Tibial nerve (tissue), 4 donors: ENCODE measurements around the gene SFXN1. TPM values are rescaled to one million over a fixed set of nuclear protein-coding genes. Genes with fewer than 3 reads are reported as not detected.

ENCODE experiments used
- DNase-seq, 2 donors: peaks; one replicate each; pipeline ENCODE4 v3.0.0-alpha.2; 2019; ENCODE audit warnings: low spot score in 2 of 2
- H3K27ac ChIP-seq, 4 donors: fragments of 200-600 bp; sonication (generic) in 3 of 4; one replicate each; pipeline ENCODE4 v1.5.1; 2017 to 2019; ENCODE audit warnings: mild to moderate bottlenecking in 1 of 4
- H3K27me3 ChIP-seq, 2 donors: fragments of 200-600 bp; sonication (generic) in 1 of 2; one replicate each; pipeline versions ENCODE4 v1.5.1 to v1.6.0; 2017 to 2019
- H3K36me3 ChIP-seq, 3 donors: fragments of 200-600 bp; sonication (generic); one replicate each; pipeline ENCODE4 v1.5.1; 2018 to 2019
- H3K4me1 ChIP-seq, 4 donors: fragments of 200-600 bp; sonication (generic) in 3 of 4; one replicate each; pipeline ENCODE4 v1.5.1; 2017 to 2019
- H3K4me3 ChIP-seq, 4 donors: fragments of 200-600 bp; sonication (generic) in 3 of 4; one replicate each; pipeline ENCODE4 v1.5.1; 2017 to 2019; ENCODE audit warnings: mild to moderate bottlenecking in 1 of 4, moderate library complexity in 1 of 4
- H3K9me3 ChIP-seq, 4 donors: fragments of 200-600 bp; sonication (generic) in 3 of 4; one replicate each; pipeline ENCODE4 v1.5.1; 2017 to 2019
- CTCF ChIP-seq, 5 experiments: fragments of 200-600 bp in 3 of 5; fragments of 450-650 bp in 2 of 5; sonication (generic) in 3 of 5; IDR thresholded peaks; one replicate each; pipeline ENCODE4 v1.5.1; 2016 to 2019; ENCODE audit warnings: antibody characterized with exemption in 5 of 5, mild to moderate bottlenecking in 3 of 5, moderate library complexity in 2 of 5
- EP300 ChIP-seq, 2 donors: sonication (generic); formaldehyde crosslinking; IDR thresholded peaks; one replicate each; pipeline ENCODE4 v1.6.1; 2017; ENCODE audit warnings: antibody characterized with exemption in 2 of 2, mild to moderate bottlenecking in 1 of 2
- POLR2A ChIP-seq, 2 donors: fragments of 450-650 bp; IDR thresholded peaks; one replicate each; pipeline ENCODE4 v1.6.1; 2017; ENCODE audit warnings: antibody characterized with exemption in 2 of 2, mild to moderate bottlenecking in 2 of 2, moderate library complexity in 2 of 2
- WGBS, 2 donors: methylation state at CpG; one replicate each; pipeline ENCODE4 v1.1.5; 2018; 5-methylcytosine and 5-hydroxymethylcytosine counted together
- total RNA-seq, 4 donors: library from RNA; depleted of rRNA; stranded (reverse); fragments of >200 nt; gene quantifications; one replicate each; pipeline ENCODE4 v1.1.0, GENCODE V29; 2016

SFXN1 gene
- total RNA-seq, 4 donors from 2014 or later, result 14.4 to 26.9 (median 19.0) TPM

GRCh38 chr5:175513297-175513696 lies 34.9 kb downstream of the SFXN1 start:
- DNase-seq, result no peak
- WGBS, 2 donors, result 94 to 96% methylated on average over 13 of the region's 13 CpGs
- no peak overlapping the region for H3K27ac ChIP-seq
- H3K27me3 ChIP-seq, result no peaks in the 10 kb centered on the region
- peaks cover 0 to 91% (median 32%) of the 10 kb centered on the region in 3 donors for H3K36me3 ChIP-seq
- no peaks in the 10 kb centered on the region for H3K4me1 ChIP-seq
- H3K4me3 ChIP-seq, result no peak overlapping the region
- TF ChIP-seq POLR2A (IDR thresholded peaks at IDR 0.05), result no peak
- no peak for TF ChIP-seq CTCF (IDR thresholded peaks at IDR 0.05)
- TF ChIP-seq EP300 (IDR thresholded peaks at IDR 0.05), result no peak
- H3K9me3 ChIP-seq, result no peaks in the 10 kb centered on the region

GRCh38 chr5:175513726-175514125 lies 35.4 kb downstream of the SFXN1 start:
- Histone ChIP-seq H3K27me3 (no peaks in the 10 kb centered on the region), H3K36me3 (peaks cover 0 to 96% (median 32%) of the 10 kb centered on the region in 3 donors), H3K27ac (no peak overlapping the region), H3K9me3 (peaks cover 0 to under 1% (median 0%) of the 10 kb centered on the region in 4 donors), H3K4me3 (no peak overlapping the region), H3K4me1 (no peaks in the 10 kb centered on the region)
- DNase-seq, result no peak
- 89 to 95% methylated on average over 7 of the region's 7 CpGs for WGBS, 2 donors
- TF ChIP-seq CTCF (IDR thresholded peaks at IDR 0.05) (no peak), EP300 (IDR thresholded peaks at IDR 0.05) (no peak), POLR2A (IDR thresholded peaks at IDR 0.05) (no peak)

GRCh38 chr5:175516933-175517823 lies 38.8 kb downstream of the SFXN1 start:
- H3K4me3 ChIP-seq, result no peak overlapping the region
- H3K36me3 ChIP-seq, result peaks cover 0 to 98% (median 22%) of the 10 kb centered on the region in 3 donors
- TF ChIP-seq POLR2A (IDR thresholded peaks at IDR 0.05) (no peak), CTCF (IDR thresholded peaks at IDR 0.05) (no peak), EP300 (IDR thresholded peaks at IDR 0.05) (no peak)
- WGBS, 2 donors, result 98 to 99% methylated on average over 10 of the region's 10 CpGs
- no peak for DNase-seq
- H3K4me1 ChIP-seq, result no peaks in the 10 kb centered on the region
- H3K27me3 ChIP-seq, result no peaks in the 10 kb centered on the region
- H3K9me3 ChIP-seq, result peaks cover 0 to 3% (median 0%) of the 10 kb centered on the region in 4 donors
- no peak overlapping the region for H3K27ac ChIP-seq

GRCh38 chr5:175517824-175518450 lies 39.6 kb downstream of the SFXN1 start:
- no peak overlapping the region for H3K27ac ChIP-seq
- H3K9me3 ChIP-seq, result peaks cover 0 to 3% (median 0%) of the 10 kb centered on the region in 4 donors
- H3K4me1 ChIP-seq, result no peaks in the 10 kb centered on the region
- 92% methylated on average over 7 of the region's 7 CpGs for WGBS, 2 donors
- no peak overlapping the region for H3K4me3 ChIP-seq
- H3K27me3 ChIP-seq, result no peaks in the 10 kb centered on the region
- TF ChIP-seq POLR2A (IDR thresholded peaks at IDR 0.05) (no peak), CTCF (IDR thresholded peaks at IDR 0.05) (no peak), EP300 (IDR thresholded peaks at IDR 0.05) (no peak)
- no peak for DNase-seq
- peaks cover 0 to 98% (median 22%) of the 10 kb centered on the region in 3 donors for H3K36me3 ChIP-seq

- TF ChIP-seq POLR2A (IDR thresholded peaks at IDR 0.05) (no peak), EP300 (IDR thresholded peaks at IDR 0.05) (no peak), CTCF (IDR thresholded peaks at IDR 0.05) (no peak)
- Histone ChIP-seq H3K27ac (no peak overlapping the region), H3K36me3 (peaks cover 0 to 95% (median 17%) of the 10 kb centered on the region in 3 donors), H3K9me3 (peaks cover 0 to 3% (median 0%) of the 10 kb centered on the region in 4 donors), H3K4me1 (no peaks in the 10 kb centered on the region), H3K27me3 (no peaks in the 10 kb centered on the region), H3K4me3 (no peak overlapping the region)
- no peak for DNase-seq
- 93 to 96% methylated on average over 2 of the region's 2 CpGs for WGBS, 2 donors
These were observed 40.6 kb downstream of the SFXN1 start for GRCh38 chr5:175519006-175519405.
